ENCODE measurements around the gene INO80E.
A peak's percentile ranks its signal among the peaks of the same experiment; 100 is the strongest.
"Not testable (repeated sequence)": the region's sequence is repeated elsewhere in the genome, so short reads cannot be mapped to it uniquely, and the experiment has no call there.

Gene INO80E

GRCh38 chr16:30031477-30031918, 35.5 kb downstream of the INO80E start:
- no peak for DNase-seq (ENCODE audit: extremely low read depth, low read depth)
- TF ChIP-seq CTCF (IDR thresholded peaks at IDR 0.05; ENCODE audit: low read depth, low read length): no peak

- peak; percentile 79 for TF ChIP-seq CTCF (IDR thresholded peaks at IDR 0.05; ENCODE audit: low read depth, low read length)
Measured at GRCh38 chr16:30032083-30032819, 36.2 kb downstream of the INO80E start.

GRCh38 chr16:30033270-30033669, 37.2 kb downstream of the INO80E start:
- DNase-seq (ENCODE audit: extremely low read depth, low read depth): no peak
- no peak for TF ChIP-seq CTCF (IDR thresholded peaks at IDR 0.05; ENCODE audit: low read depth, low read length)

More at GRCh38 chr16:30032083-30032819, 36.2 kb downstream of the INO80E start:
- DNase-seq (ENCODE audit: extremely low read depth, low read depth): no peak

- no peak for DNase-seq (ENCODE audit: extremely low read depth, low read depth)
- TF ChIP-seq CTCF (IDR thresholded peaks at IDR 0.05; ENCODE audit: low read depth, low read length): no peak
Measured at GRCh38 chr16:30040221-30040620, 44.2 kb downstream of the INO80E start.

- not testable (repeated sequence) for DNase-seq (ENCODE audit: extremely low read depth, low read depth)
Measured at GRCh38 chr16:30040690-30041089, 44.6 kb downstream of the INO80E start.

- TF ChIP-seq CTCF (IDR thresholded peaks at IDR 0.05; ENCODE audit: low read depth, low read length): peak; percentile 30
- DNase-seq (ENCODE audit: extremely low read depth, low read depth): peak; percentile 19
Measured at GRCh38 chr16:30041841-30042240, 45.8 kb downstream of the INO80E start.

GRCh38 chr16:30046178-30046577, 50.1 kb downstream of the INO80E start:
- TF ChIP-seq CTCF (IDR thresholded peaks at IDR 0.05; ENCODE audit: low read depth, low read length): no peak
- DNase-seq (ENCODE audit: extremely low read depth, low read depth): no peak

- no peak for TF ChIP-seq CTCF (IDR thresholded peaks at IDR 0.05; ENCODE audit: low read depth, low read length)
- DNase-seq (ENCODE audit: extremely low read depth, low read depth): no peak
Measured at GRCh38 chr16:30046588-30046987, 50.5 kb downstream of the INO80E start.

Measured in AG09319 (cell line).